ENCODE measurements around the gene ISCA2. TPM values are rescaled to one million over a fixed set of nuclear protein-coding genes. Genes with fewer than 3 reads are reported as not detected.

The ISCA2 gene
- total and polyA plus RNA-seq, 4 donors: 19.7 to 24.7 (median 21.5) TPM

DNA sequence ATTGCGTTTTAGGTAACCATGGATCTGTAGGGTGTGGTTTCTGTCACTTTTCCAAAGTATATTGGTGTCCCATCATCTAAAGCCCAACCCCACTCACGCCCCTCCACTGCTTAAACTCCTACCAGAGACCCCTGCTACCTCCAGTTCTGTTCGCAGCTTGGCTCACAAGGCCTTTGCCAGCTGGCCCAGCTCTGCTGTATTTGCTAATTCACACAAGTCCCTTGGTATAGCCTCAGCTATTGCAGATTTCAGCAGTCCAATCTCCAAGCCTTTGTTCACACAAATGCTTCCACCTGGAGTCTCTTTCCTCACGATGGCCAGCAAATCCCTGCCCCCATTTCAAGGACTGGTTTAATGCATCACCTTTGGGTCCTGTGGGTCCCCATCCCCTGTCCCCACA is 24.2 kb downstream of the ISCA2 start:
- Histone ChIP-seq H3K4me3 (no peak overlapping the region), H3K27ac (ENCODE audit: low read depth in 1 of 2, low read length in 1 of 2) (no peak overlapping the region), H3K9ac (ENCODE audit: insufficient read depth in 1 of 2, low read length in 2 of 2) (no peak overlapping the region), H3K27me3 (ENCODE audit: control insufficient read depth in 3 of 3, insufficient read depth in 3 of 3, low read length in 2 of 3) (no peaks in the 10 kb centered on the region), H3K36me3 (ENCODE audit: control insufficient read depth in 4 of 4, insufficient read depth in 4 of 4, low read length in 4 of 4) (no peaks in the 10 kb centered on the region), H3K4me1 (ENCODE audit: control insufficient read depth in 5 of 5, insufficient read depth in 5 of 5, low read length in 5 of 5) (peaks cover 0 to 16% (median 0%) of the 10 kb centered on the region in 5 donors), H3K9me3 (ENCODE audit: control insufficient read depth in 4 of 4, insufficient read depth in 3 of 4, low read length in 3 of 4) (no peaks in the 10 kb centered on the region)
- ATAC-seq (ENCODE audit: insufficient read depth, low FRiP score) (no peak), DNase-seq (no peak)
- 84 to 89% methylated on average over 4 of the region's 4 CpGs for WGBS, 2 donors
- TF ChIP-seq, protein P1, sequence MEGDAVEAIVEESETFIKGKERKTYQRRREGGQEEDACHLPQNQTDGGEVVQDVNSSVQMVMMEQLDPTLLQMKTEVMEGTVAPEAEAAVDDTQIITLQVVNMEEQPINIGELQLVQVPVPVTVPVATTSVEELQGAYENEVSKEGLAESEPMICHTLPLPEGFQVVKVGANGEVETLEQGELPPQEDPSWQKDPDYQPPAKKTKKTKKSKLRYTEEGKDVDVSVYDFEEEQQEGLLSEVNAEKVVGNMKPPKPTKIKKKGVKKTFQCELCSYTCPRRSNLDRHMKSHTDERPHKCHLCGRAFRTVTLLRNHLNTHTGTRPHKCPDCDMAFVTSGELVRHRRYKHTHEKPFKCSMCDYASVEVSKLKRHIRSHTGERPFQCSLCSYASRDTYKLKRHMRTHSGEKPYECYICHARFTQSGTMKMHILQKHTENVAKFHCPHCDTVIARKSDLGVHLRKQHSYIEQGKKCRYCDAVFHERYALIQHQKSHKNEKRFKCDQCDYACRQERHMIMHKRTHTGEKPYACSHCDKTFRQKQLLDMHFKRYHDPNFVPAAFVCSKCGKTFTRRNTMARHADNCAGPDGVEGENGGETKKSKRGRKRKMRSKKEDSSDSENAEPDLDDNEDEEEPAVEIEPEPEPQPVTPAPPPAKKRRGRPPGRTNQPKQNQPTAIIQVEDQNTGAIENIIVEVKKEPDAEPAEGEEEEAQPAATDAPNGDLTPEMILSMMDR (IDR thresholded peaks at IDR 0.05; ENCODE audit: control extremely low read depth, extremely low read depth): no peak

DNA sequence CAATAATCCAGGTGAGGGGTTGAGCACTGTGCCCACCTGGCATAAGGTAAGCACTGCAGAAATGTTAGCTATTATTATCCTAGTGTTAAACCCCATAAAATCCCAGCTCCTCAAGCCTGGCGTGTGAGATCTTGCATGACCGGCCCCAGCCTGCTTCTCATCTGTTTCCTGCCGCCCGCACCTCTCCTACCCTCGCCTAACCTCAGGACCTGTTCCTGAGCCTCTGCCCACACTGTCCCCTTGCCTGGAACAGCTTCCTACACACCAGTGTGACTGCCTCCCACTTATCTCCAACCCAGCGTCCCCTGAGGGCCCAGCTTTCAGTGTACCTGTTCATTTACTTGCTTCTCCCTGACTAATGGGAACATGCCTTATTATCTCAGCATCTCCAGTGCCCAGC is 24.7 kb downstream of the ISCA2 start:
- H3K36me3 ChIP-seq (ENCODE audit: control insufficient read depth in 4 of 4, insufficient read depth in 4 of 4, low read length in 4 of 4): no peaks in the 10 kb centered on the region
- H3K27me3 ChIP-seq (ENCODE audit: control insufficient read depth in 3 of 3, insufficient read depth in 3 of 3, low read length in 2 of 3): no peaks in the 10 kb centered on the region
- no peak for ATAC-seq (ENCODE audit: insufficient read depth, low FRiP score)
- DNase-seq: no peak
- no peak overlapping the region for H3K27ac ChIP-seq (ENCODE audit: low read depth in 1 of 2, low read length in 1 of 2)
- H3K9ac ChIP-seq (ENCODE audit: insufficient read depth in 1 of 2, low read length in 2 of 2): no peak overlapping the region
- 46 to 77% methylated on average over 6 of the region's 6 CpGs for WGBS, 2 donors
- peaks cover 0 to 16% (median 0%) of the 10 kb centered on the region in 5 donors for H3K4me1 ChIP-seq (ENCODE audit: control insufficient read depth in 5 of 5, insufficient read depth in 5 of 5, low read length in 5 of 5)
- no peaks in the 10 kb centered on the region for H3K9me3 ChIP-seq (ENCODE audit: control insufficient read depth in 4 of 4, insufficient read depth in 3 of 4, low read length in 3 of 4)
- H3K4me3 ChIP-seq: no peak overlapping the region
- TF ChIP-seq, protein P1 (IDR thresholded peaks at IDR 0.05; ENCODE audit: control extremely low read depth, extremely low read depth): no peak

DNA sequence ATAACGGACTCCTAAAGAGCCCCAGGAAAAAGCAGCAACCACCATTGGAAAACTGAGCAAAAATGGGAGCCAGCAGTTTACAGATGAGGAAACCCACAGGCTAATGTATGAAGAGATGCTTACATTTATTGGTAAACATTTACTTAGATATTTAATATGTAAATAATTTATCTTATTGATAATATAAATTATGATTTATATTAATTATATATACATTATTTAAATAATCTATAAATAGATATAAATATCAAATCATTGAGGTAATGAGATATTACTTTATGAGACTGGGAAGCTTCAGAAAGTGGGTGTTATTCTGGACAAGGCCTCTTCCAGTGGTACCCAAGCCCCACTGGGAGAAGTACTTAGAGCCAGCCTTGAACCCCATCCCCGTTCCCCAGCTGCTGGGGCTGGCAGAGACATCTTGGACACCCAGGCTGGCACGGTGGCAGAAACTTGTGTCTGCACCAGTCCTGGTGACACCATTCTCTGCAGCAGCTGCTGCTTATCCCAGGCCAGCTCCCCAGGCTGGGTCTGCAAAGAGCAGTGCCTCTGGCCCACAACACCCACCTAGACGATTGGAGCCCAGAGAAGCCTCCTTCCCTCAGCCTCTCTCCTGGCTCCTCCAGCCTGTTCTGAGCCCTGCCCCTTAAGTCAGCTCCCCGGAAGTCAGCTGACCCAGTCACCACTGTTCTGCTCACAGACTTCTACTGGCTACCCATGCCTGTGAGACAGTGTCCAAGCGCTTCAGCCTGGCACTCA is 25.9 kb downstream of the ISCA2 start:
- TF ChIP-seq, protein P1 (IDR thresholded peaks at IDR 0.05; ENCODE audit: control extremely low read depth, extremely low read depth): no peak
- H3K36me3 ChIP-seq (ENCODE audit: control insufficient read depth in 4 of 4, insufficient read depth in 4 of 4, low read length in 4 of 4): no peaks in the 10 kb centered on the region
- no peak overlapping the region for H3K4me3 ChIP-seq
- H3K27me3 ChIP-seq (ENCODE audit: control insufficient read depth in 3 of 3, insufficient read depth in 3 of 3, low read length in 2 of 3): no peaks in the 10 kb centered on the region
- 85 to 88% methylated on average over 6 of the region's 6 CpGs for WGBS, 2 donors
- ATAC-seq (ENCODE audit: insufficient read depth, low FRiP score) (no peak), DNase-seq (no peak)
- no peak overlapping the region for H3K9ac ChIP-seq (ENCODE audit: insufficient read depth in 1 of 2, low read length in 2 of 2)
- no peaks in the 10 kb centered on the region for H3K9me3 ChIP-seq (ENCODE audit: control insufficient read depth in 4 of 4, insufficient read depth in 3 of 4, low read length in 3 of 4)
- H3K27ac ChIP-seq (ENCODE audit: low read depth in 1 of 2, low read length in 1 of 2): no peak overlapping the region
- H3K4me1 ChIP-seq (ENCODE audit: control insufficient read depth in 5 of 5, insufficient read depth in 5 of 5, low read length in 5 of 5): peaks cover 0 to 15% (median 2%) of the 10 kb centered on the region in 5 donors

All from lung (tissue), 12 donors.